Stimulated activated CD8-positive, alpha-beta memory T cell treated with anti-CD3 and anti-CD28 coated beads, Interleukin-12 subunit alpha, Interleukin-12 subunit beta, amount 100 ng/mL, for 4 hours (primary cell): ENCODE results near the gene SRL.
"Not testable (repeated sequence)": the region's sequence is repeated elsewhere in the genome, so short reads cannot be mapped to it uniquely, and the experiment has no call there.

Source experiments
- DNase-seq: peaks from one replicate; pipeline ENCODE4 v3.0.0-alpha.2; 2020; ENCODE audit warnings: low read depth

SRL gene

GRCh38 chr16:4226251-4227039 lies 15.4 kb downstream of the SRL start:
- DNase-seq: no peak

- no peak for DNase-seq
Measured at GRCh38 chr16:4225075-4225474, 16.8 kb downstream of the SRL start.

GRCh38 chr16:4220358-4220757 lies 21.5 kb downstream of the SRL start:
- DNase-seq: no peak

GRCh38 chr16:4218202-4218601 lies 23.7 kb downstream of the SRL start:
- DNase-seq: no peak

- no peak for DNase-seq
Measured at GRCh38 chr16:4217204-4218131, 24.4 kb downstream of the SRL start.

- DNase-seq: no peak
Measured at GRCh38 chr16:4216596-4216995, 25.3 kb downstream of the SRL start.

GRCh38 chr16:4215106-4215505 lies 26.8 kb downstream of the SRL start:
- no peak for DNase-seq

GRCh38 chr16:4214215-4214621 lies 27.7 kb downstream of the SRL start:
- no peak for DNase-seq

- no peak for DNase-seq
Measured at GRCh38 chr16:4213737-4214136, 28.1 kb downstream of the SRL start.

GRCh38 chr16:4212934-4213296 lies 29.0 kb downstream of the SRL start:
- DNase-seq: no peak

- DNase-seq: no peak
Measured at GRCh38 chr16:4212211-4212933, 29.5 kb downstream of the SRL start.

- DNase-seq: not testable (repeated sequence)
Measured at GRCh38 chr16:4211445-4212210, 30.3 kb downstream of the SRL start.

- no peak for DNase-seq
Measured at GRCh38 chr16:4209666-4210065, 32.2 kb downstream of the SRL start.

GRCh38 chr16:4208341-4208751 lies 33.5 kb downstream of the SRL start:
- DNase-seq: no peak

GRCh38 chr16:4207683-4208340 lies 34.1 kb downstream of the SRL start:
- no peak for DNase-seq

GRCh38 chr16:4207229-4207628 lies 34.7 kb downstream of the SRL start:
- no peak for DNase-seq

- no peak for DNase-seq
Measured at GRCh38 chr16:4206680-4207079, 35.2 kb downstream of the SRL start.

- DNase-seq: no peak
Measured at GRCh38 chr16:4205971-4206370, 35.9 kb downstream of the SRL start.

- no peak for DNase-seq
Measured at GRCh38 chr16:4204521-4204920, 37.4 kb downstream of the SRL start.

GRCh38 chr16:4203748-4204147 lies 38.1 kb downstream of the SRL start:
- DNase-seq: no peak
